Caki2 (cell line): ENCODE results near the gene B4GALNT4. TPM values are rescaled to one million over a fixed set of nuclear protein-coding genes. Genes with fewer than 3 reads are reported as not detected.
"Not testable (repeated sequence)": the region's sequence is repeated elsewhere in the genome, so short reads cannot be mapped to it uniquely, and the experiment has no call there.

Source experiments
- DNase-seq: peaks from one replicate; pipeline ENCODE4 v3.0.0-alpha.2; 2015; ENCODE audit warnings: low read depth
- in situ Hi-C: cut with HindIII; loops from 2 replicates; pipeline ENCODE4 v1.10.0; 2016; ENCODE audit warnings: low sequenced_read_pairs, low pct_unique_long_range_greater_than_20kb, mixed read lengths
- total RNA-seq: library from RNA; depleted of rRNA; stranded (reverse); fragments of >200 nt; shearing (Covaris generic); gene quantifications from 2 replicates; pipeline ENCODE4 v1.2.3, GENCODE V29; 2014; ENCODE audit warnings: low replicate concordance

The B4GALNT4 gene
- total RNA-seq, 1 experiment from 2014 or later = 61.5 TPM

DNA sequence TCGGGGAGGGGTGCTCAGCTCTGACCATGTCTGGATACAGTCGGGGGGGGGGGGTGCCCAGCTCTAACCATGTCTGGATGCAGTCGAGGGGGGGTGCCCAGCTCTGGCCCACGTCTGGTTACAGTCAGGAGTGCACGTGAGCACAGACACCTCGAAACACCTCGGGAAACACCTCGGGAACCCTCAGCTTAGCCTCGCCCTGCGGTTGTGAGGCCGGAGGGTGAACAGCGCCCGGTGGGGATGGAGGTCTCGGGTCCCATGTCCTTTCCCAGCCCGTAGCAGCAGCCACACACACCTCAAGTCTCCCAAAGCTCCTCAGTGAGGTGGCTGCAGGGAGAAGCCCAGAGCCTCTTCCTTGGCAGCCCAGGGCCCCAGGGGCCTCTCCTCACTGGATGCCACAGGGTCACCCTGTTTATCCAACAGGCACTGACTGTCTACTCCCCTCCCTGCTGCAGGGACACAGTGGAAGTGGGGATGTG lies 43.4 kb downstream of the B4GALNT4 start:
- in situ Hi-C loops = no loop called here
- DNase-seq = no peak

DNA sequence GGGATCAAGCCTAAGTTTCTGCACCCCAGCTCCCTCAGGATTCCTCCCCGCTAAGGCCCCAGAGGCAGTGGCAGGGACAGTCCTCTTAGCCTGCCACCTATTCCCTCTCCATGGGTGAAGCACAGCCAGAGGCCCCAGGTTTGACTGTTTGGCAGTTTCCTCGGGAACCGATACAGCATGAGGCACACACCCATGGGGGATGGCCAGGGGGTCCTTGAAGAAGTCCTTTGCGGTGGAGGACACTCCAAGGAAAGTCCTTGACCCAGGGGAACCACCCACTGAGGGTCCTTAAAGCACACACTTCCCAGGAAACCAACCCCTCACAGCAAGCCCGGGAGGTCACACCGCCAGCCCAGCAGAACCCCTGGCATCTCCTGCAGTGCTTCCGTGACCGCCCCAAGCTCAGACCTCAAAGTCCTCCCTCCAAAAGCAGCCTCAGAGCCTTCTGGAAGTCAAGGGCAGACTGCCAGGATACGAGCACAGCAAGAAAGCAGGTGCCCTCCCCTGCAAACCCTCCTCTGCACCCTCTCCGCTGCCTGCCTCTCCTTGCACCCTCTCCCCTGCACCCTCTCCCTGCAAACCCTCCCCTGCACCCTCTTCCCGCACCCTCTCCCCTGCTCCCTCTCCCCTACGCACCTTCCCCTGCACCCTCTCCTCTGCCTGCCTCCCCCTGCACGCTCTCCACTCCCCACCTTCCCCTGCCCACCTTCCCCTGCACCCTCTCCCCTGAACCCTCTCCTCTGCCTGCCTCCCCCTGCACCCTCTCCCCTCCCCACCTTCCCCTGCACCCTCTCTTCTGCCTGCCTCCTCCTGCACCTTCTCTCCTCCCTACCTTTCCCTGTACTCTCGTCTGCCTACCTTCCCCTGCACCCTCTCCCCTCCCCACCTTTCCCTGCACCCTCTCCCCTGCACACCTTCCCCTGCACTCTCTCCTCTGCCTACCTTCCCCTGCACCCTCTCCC lies 44.1 kb downstream of the B4GALNT4 start:
- in situ Hi-C loops = no loop called here

DNA sequence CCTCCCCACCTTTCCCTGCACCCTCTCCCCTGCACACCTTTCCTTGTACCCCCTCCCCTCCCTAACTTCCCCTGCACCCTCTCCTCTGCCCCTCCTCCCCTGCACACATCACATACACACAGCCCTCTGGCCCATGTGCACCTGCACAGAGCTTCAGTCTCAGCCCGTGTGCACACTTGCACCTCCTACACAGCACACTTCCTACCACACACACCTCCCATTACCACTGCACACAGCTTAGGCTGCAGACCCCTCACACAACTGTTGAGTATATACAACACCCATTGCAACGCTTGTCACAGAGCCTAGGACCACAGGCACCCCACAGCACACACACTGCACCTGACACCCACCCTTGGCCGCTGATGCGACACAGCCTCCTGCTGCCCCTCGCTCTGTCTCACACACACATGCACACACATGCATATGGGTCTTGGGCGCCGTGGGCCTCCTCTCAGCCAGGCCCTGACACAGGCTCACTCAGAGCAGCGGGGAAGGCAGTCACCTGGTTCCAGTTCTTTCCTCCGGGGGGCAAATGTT lies 45.1 kb downstream of the B4GALNT4 start:
- in situ Hi-C loops = no loop called here

More for the DNA sequence above, 44.1 kb downstream of the B4GALNT4 start:
- DNase-seq = no peak

DNA sequence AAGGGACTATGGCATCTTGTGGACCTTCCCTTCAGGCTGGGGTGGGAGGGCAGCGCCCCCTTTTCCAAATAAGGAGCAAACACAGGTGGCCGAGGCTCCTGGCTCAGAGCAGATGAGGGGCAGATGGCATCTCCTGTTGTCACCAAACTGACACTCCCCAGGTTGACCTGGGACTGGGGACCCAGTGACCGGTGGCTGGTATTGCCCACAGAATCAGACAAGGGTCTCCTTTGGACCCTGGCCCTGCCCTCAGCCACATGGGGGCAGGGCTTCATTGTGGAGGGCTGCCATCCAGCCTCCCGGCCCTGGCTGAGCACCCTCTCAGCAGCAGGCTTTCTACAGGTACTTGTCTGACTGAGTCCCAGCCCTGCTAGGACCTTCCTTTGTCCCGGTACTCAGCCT lies 46.3 kb downstream of the B4GALNT4 start:
- in situ Hi-C loops = no loop called here

More for the DNA sequence above, 45.1 kb downstream of the B4GALNT4 start:
- no peak for DNase-seq

DNA sequence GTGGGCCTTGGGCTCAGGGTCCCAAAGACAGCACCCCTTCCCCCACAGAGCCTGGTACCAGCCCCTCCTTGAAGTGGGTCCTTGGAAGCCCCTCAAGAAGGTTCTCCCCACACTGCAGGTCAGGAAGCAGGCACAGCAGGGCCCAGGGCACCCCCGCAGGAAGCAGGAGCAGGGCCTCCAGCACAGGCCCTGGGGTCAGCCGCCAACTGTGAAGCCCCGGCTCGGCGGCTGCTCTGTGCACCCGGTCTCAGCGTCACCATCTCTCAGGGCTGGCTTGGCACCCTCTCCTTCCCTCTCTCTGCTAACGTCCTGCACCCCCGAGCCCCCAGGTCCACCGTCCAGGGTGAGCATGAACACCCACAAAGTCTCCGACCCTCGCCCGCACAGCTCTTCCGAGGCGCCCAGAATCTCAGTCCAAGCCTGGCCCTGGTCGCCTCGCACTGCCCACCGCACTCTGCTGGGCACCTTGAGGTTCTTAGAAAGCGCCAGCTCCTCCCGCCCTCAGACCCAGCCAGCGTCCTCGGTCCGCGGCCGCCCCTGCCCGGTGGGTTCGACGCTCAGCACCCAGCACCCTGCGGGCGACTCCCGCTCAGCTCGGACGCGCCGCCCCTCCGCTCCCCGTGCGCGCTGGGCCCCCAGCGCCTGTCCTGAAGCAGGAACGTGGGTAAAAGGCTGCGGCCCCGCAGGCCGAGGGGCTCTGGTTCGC lies 46.9 kb downstream of the B4GALNT4 start:
- no peak for DNase-seq
- in situ Hi-C loops = no loop called here

More for the DNA sequence above, 46.3 kb downstream of the B4GALNT4 start:
- no peak for DNase-seq

DNA sequence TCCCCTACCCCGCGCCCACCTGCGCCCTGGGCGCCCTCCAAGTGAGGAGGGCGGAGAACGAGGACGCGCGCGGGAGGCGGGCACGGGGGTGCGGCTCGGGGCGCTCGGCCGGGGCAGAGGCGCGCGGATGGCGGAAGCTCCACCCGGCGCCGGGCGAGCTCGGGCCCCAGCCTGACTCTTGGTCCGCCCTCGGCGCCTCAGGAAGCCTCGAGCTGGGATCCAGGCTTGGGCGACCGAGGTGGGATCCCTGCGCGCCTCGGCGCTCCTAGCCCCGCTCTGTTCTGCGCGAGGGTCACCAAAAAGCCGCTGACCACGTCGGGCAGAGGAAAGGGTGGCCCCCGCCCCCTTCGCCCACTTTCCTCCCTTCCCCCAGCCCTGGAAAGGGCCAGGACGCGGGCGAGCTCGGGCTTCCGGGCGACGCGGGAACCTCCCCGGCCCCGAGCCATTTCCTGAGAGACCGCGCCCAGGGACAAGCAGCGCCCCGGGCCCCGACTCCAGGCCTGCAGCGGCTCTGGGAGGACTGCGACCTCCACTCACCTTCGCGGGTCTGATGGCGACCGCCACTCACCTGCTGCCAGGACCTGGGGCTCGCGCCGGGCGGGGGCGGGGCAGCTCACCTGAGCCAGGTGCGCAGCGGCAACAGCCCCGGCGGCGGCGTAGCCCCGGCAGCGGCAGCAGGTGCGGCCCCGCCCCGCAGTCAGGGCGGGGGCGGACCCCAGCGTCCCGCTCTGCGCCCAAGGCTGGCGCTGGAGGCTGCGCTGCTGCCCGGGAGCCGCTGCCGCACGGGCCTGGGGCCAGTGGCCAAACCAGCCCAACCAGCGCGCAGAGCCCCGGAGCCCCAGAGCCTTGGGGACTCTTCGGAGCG lies 47.7 kb downstream of the B4GALNT4 start:
- DNase-seq = no peak
- in situ Hi-C loops = no loop called here

DNA sequence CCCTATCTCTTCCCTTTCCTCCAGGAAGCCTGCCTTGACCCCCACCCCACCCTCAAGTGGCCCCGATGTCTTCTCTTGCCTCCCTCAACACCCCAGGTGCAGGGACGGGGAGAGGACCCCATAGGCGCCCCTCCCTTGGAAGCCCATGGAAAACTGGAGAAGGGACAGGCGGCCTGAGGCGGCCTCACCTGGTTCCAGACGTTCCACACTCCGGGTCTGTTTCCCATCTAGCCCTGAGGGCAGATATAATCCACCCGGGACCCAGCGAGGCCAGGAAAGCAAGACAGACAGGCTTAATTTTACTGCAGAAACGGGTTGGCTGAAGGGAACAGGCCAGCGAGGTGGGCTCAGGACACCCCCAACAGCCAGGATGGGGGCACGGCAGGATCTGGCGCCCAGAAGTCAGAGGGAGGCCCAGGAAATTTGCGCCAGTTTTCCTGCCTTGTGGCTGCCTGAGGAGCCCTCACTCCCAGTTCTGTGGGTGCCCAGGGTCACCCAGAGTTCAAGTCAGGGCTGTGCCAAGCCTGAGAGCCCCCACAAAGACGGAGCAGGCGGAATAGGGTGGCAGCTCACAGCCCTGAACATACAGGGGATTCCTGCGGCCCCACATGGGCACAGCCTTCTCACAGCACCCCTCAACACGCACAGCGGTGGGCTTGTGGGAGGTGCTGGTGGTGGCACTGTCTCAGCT lies 48.5 kb downstream of the B4GALNT4 start:
- in situ Hi-C loops = no loop called here
- DNase-seq = no peak

DNA sequence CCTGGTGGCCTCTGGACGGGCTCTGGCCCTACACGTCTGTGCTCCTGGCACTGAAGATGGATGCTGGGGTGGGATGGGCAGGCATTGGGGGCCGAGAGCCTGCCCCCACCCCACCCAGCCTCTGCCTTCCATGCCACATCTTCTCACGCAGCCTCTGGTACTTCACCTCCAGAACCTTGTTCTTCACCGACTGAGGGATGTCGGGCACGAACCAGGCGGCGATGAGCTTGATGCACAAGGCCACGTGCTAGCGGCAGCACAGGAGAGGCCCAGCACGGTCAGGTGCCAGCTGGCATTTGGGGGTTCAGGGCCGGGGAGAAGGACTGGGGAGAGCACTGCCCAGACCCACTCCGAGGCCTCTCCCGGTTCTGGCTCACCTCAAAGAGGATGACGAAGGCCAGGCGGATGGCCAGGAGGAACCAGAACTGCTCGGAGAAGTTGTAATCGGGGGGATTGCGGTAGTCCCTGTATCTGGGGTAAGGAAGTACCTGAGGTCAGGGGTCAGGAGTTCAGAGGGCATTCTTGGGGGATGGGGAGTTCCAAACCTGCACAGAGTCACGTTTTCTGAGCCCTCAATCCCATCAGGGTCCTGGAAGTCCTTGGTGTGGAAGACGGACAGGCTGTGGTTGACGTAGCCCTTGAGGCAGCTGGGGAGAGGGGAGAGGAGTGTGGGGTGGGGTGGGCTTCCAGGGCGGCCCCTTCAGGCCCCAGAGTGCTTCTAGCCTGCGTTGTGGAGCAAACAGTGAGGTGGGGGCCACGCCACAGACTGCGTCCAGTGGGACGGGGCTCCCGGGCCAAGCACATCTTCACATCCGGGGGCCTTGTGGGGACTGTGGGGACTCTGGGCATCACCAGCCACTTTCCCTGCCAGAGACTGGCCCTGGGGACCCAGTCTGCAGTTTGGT lies 49.3 kb downstream of the B4GALNT4 start:
- DNase-seq = no peak

DNA sequence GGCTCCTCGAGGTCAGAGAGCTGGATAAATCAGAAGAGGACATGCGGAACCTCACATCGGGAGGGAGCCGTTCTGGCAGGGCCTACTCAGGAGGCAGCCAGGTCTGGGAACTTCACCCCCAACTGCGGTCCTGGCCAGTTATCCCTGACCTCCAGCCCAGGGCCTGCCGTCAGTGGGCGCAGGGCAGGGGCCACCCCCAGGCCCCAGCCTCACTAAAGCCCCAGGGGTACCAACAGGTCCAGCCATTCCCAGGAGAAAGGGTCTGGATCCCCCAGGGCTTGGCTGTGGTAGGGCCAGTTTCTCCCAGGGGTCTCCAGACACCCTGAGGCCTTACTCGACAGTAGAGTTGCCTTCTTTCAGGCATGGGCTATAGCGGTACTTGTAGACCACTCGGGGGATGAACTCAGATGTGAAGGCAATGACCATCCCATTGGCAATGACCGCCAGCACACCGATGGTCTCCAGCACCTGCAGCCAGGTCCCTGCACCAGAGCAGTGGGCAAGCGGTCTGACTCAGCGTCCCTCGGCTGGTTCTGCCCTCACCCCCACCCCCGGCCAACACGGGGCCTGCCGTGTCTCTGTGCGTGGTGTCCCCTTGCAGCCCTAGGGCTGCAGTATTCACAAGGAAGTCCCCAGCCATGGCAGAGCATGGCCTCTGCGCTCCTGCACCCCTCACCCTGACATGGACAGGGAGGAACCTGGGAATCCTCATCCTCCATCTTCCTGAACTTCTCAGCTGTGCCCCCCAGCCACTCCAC lies 50.1 kb downstream of the B4GALNT4 start:
- in situ Hi-C loops = no loop called here
- DNase-seq = no peak

More for the DNA sequence above, 49.3 kb downstream of the B4GALNT4 start:
- in situ Hi-C loops = no loop called here

DNA sequence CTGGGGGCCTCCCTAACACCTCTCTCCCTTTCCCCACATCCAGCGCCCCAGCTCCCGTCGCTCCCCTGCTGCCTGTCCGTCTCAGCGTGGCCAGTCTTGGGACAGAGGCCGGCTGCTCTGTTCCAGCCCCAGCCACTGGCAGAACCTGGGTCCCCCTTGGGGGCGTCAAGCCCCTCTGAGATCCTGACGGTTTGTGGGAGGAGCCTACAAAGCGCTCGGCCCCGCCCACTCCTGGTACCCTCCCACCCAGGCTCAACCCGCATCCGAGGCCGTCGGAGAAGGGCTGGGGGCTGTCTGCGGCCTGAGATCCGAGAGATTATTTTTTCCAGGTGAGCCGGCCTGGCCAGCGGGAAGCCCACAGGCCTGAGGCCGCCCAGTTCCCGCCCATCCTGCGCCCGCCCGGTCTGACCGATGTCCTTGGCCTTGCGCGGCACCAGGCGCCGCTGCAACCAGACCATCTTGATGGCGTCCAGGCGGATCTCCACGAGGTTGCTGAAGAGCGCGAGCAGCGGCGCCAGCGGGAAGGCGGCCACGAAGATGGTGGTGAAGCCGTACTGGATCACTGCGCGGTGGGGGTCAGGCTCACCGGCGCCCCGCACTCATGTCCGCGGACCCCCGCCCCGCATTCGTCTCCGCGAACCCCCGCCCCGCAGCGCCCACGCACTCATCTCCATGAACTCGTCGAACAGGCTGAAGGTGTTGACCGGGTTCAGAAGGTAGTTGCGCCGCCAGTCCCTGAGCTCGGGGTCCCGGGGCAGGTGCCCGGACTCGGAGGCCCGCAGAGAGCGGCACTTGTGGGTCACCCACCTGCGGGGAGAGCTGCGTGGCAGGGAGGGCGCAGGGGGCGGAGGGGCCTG lies 51.0 kb downstream of the B4GALNT4 start:
- no peak for DNase-seq
- in situ Hi-C loops = no loop called here

DNA sequence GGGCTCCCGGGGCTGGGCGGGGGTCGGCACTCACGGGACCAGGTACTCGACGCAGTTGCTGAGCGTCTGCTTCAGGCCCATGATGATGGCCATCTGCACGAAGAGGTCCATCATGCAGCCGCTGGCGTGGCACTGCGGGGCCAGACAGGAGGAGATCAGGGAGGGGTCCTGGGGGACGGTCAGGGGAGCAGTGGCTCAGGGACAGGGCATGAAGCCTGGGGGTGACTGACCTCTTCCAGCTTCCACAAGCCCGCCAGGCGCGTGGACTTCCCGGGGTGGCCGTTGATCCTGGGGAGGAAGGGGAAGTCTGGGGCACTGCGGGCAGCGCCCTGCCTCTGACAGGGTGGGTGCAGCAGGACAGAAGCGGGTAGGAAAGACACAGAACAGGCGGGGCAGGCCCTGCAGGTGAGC lies 51.6 kb downstream of the B4GALNT4 start:
- DNase-seq = no peak
- in situ Hi-C loops = no loop called here

DNA sequence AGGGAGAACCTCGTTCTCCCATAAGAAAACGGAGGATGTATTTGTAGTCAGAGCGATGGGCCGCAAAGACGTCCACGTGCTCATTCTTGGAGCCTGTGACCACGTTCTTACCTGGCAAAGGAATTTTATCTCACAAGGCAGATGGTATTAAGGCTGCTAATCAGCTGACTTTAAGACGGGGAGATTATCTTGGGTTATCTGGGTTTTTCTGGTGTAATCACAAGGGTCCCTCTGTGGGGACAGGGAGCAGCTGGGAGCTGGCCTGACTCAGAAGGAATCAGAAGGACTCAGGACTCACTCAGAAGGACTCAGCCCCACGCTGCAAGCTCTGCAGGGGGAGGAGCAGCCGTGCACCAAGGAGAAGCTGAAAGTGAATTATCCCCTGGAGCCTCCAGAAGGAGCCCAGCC lies 53.0 kb downstream of the B4GALNT4 start:
- DNase-seq = no peak
- in situ Hi-C loops = no loop called here

DNA sequence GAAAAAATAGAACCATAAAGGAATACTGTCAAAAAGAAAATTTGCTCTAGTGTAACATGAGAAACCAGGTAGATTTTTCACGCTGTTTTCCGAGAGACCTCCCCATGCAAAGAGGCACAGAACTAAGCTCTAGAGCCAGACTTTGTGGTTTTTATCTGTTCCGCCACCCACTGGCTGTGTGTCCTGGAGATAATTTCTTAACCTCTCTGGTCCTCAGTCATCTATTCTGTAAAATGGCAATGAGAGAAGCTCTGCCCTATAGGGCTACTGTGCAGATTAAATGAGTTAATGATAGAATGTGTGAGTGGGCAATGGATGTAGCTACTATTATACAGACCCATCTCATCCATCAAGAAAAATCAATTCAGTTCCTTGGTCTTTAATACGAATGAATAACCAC lies 54.9 kb downstream of the B4GALNT4 start:
- no peak for DNase-seq
- in situ Hi-C loops = no loop called here

DNA sequence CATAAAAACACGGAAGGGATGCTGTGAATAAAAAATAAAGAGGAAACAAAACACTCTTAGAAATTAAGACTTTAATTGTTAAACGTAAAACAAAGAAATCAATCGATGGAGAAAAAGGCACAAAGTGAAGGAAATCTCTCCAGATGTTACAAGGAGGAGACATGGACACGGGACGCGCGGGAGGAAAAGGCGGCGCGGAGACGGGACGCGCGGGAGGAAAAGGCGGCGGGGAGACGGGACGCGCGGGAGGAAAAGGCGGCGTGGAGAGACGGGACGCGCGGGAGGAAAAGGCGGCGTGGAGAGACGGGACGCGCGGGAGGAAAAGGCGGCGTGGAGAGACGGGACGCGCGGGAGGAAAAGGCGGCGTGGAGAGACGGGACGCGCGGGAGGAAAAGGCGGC lies 55.5 kb downstream of the B4GALNT4 start:
- in situ Hi-C loops, DNase-seq: not testable (repeated sequence)

DNA sequence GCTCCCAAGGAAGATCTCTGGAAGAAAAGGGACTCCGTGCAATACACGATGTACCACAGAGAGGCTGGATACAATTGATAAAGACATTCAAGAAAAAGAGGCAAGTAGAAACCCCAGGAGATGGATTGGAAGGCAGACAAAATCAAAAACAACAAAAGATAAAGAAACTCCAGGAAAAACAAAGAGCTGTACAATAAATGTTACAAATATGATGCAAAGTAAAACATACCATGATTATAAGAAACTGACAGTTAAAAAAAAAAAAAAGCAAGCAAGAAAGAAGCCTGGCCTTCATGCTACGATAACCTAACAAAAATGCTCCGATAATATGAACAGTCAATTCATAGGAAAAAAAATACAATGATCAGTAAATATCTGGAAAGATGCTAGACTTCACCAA lies 56.0 kb downstream of the B4GALNT4 start:
- in situ Hi-C loops = no loop called here
- DNase-seq = no peak
